ENCODE data around the gene CD207. TPM values are rescaled to one million over a fixed set of nuclear protein-coding genes. Genes with fewer than 3 reads are reported as not detected.

Gene CD207
- polyA plus RNA-seq, 1 donor from 2014 or later: not detected

DNA sequence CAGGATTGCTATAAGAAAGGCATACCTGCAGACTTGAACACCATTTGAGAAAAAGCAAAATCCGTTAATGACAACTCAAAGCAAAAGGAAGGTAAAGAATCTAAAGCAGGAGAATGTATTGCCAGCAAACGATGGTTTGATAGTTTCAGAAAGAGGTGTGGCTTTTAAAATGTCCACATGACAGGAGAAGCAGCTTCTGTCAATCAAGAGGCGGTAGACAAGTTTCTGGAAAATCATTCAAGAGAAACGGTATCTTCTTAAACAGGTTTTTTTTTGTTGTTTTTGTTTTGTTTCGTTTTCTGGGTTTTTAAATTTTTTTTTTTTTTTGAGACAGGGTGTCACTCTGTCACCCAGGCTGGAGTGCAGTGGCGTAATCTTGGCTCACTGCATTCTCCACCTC lies 29.0 kb downstream of the CD207 start:
- Histone ChIP-seq H3K9ac (ENCODE audit: low read length) (no peak overlapping the region), H3K27ac (ENCODE audit: low read length) (no peak overlapping the region), H3K9me3 (ENCODE audit: low read length) (no peaks in the 10 kb centered on the region), H4K20me1 (ENCODE audit: insufficient read depth) (no peaks in the 10 kb centered on the region), H3K9me2 (ENCODE audit: insufficient read depth, low read length) (no peaks in the 10 kb centered on the region), H3K27me3 (ENCODE audit: insufficient read depth, low read depth, low read length) (no peaks in the 10 kb centered on the region), H2AFZ (ENCODE audit: low read depth, low read length) (no peak overlapping the region), H3K79me2 (replicated peaks; ENCODE audit: insufficient read depth, low read length) (no peaks in the 10 kb centered on the region), H3K36me3 (ENCODE audit: insufficient read depth, low read length) (no peaks in the 10 kb centered on the region), H3K4me2 (ENCODE audit: low read length) (no peak overlapping the region), H3F3A (ENCODE audit: insufficient read depth, low read length, poor library complexity, severe bottlenecking) (no peaks in the 10 kb centered on the region), H3K4me3 (ENCODE audit: low read length) (no peak overlapping the region)
- TF ChIP-seq, protein P1, sequence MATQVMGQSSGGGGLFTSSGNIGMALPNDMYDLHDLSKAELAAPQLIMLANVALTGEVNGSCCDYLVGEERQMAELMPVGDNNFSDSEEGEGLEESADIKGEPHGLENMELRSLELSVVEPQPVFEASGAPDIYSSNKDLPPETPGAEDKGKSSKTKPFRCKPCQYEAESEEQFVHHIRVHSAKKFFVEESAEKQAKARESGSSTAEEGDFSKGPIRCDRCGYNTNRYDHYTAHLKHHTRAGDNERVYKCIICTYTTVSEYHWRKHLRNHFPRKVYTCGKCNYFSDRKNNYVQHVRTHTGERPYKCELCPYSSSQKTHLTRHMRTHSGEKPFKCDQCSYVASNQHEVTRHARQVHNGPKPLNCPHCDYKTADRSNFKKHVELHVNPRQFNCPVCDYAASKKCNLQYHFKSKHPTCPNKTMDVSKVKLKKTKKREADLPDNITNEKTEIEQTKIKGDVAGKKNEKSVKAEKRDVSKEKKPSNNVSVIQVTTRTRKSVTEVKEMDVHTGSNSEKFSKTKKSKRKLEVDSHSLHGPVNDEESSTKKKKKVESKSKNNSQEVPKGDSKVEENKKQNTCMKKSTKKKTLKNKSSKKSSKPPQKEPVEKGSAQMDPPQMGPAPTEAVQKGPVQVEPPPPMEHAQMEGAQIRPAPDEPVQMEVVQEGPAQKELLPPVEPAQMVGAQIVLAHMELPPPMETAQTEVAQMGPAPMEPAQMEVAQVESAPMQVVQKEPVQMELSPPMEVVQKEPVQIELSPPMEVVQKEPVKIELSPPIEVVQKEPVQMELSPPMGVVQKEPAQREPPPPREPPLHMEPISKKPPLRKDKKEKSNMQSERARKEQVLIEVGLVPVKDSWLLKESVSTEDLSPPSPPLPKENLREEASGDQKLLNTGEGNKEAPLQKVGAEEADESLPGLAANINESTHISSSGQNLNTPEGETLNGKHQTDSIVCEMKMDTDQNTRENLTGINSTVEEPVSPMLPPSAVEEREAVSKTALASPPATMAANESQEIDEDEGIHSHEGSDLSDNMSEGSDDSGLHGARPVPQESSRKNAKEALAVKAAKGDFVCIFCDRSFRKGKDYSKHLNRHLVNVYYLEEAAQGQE (IDR thresholded peaks at IDR 0.05; ENCODE audit: borderline replicate concordance): no peak
- no peak for TF ChIP-seq EZH2 (IDR thresholded peaks at IDR 0.05; ENCODE audit: borderline replicate concordance, insufficient read depth, low read length, poor library complexity, severe bottlenecking)
- no peak for TF ChIP-seq TAF1 (IDR thresholded peaks at IDR 0.05; ENCODE audit: low read depth)
- no peak for TF ChIP-seq MXI1 (conservative IDR thresholded peaks at IDR 0.05; ENCODE audit: poor library complexity, severe bottlenecking)
- TF ChIP-seq RAD21 (conservative IDR thresholded peaks at IDR 0.05): no peak
- TF ChIP-seq, protein P2, sequence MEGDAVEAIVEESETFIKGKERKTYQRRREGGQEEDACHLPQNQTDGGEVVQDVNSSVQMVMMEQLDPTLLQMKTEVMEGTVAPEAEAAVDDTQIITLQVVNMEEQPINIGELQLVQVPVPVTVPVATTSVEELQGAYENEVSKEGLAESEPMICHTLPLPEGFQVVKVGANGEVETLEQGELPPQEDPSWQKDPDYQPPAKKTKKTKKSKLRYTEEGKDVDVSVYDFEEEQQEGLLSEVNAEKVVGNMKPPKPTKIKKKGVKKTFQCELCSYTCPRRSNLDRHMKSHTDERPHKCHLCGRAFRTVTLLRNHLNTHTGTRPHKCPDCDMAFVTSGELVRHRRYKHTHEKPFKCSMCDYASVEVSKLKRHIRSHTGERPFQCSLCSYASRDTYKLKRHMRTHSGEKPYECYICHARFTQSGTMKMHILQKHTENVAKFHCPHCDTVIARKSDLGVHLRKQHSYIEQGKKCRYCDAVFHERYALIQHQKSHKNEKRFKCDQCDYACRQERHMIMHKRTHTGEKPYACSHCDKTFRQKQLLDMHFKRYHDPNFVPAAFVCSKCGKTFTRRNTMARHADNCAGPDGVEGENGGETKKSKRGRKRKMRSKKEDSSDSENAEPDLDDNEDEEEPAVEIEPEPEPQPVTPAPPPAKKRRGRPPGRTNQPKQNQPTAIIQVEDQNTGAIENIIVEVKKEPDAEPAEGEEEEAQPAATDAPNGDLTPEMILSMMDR (IDR thresholded peaks at IDR 0.05; ENCODE audit: poor library complexity, severe bottlenecking): no peak
- TF ChIP-seq POLR2AphosphoS5 (IDR thresholded peaks at IDR 0.05): no peak
- no peak for TF ChIP-seq EP300 (conservative IDR thresholded peaks at IDR 0.05; ENCODE audit: poor library complexity, severe bottlenecking)
- TF ChIP-seq SMC3 (conservative IDR thresholded peaks at IDR 0.05; ENCODE audit: poor library complexity): no peak

- Histone ChIP-seq H3K79me2 (replicated peaks; ENCODE audit: insufficient read depth, low read length) (no peaks in the 10 kb centered on the region), H3K4me3 (ENCODE audit: low read length) (no peak overlapping the region), H3K9ac (ENCODE audit: low read length) (no peak overlapping the region), H3F3A (ENCODE audit: insufficient read depth, low read length, poor library complexity, severe bottlenecking) (no peaks in the 10 kb centered on the region), H3K4me2 (ENCODE audit: low read length) (no peak overlapping the region), H3K27ac (ENCODE audit: low read length) (no peak overlapping the region), H3K9me2 (ENCODE audit: insufficient read depth, low read length) (no peaks in the 10 kb centered on the region), H2AFZ (ENCODE audit: low read depth, low read length) (no peak overlapping the region), H3K27me3 (ENCODE audit: insufficient read depth, low read depth, low read length) (no peaks in the 10 kb centered on the region), H3K9me3 (ENCODE audit: low read length) (no peaks in the 10 kb centered on the region), H4K20me1 (ENCODE audit: insufficient read depth) (no peaks in the 10 kb centered on the region), H3K36me3 (ENCODE audit: insufficient read depth, low read length) (no peaks in the 10 kb centered on the region)
- TF ChIP-seq POLR2AphosphoS5 (IDR thresholded peaks at IDR 0.05): no peak
- no peak for TF ChIP-seq RAD21 (conservative IDR thresholded peaks at IDR 0.05)
- TF ChIP-seq MXI1 (conservative IDR thresholded peaks at IDR 0.05; ENCODE audit: poor library complexity, severe bottlenecking): no peak
- TF ChIP-seq, protein P2 (IDR thresholded peaks at IDR 0.05; ENCODE audit: poor library complexity, severe bottlenecking): no peak
- no peak for TF ChIP-seq EP300 (conservative IDR thresholded peaks at IDR 0.05; ENCODE audit: poor library complexity, severe bottlenecking)
- no peak for TF ChIP-seq SMC3 (conservative IDR thresholded peaks at IDR 0.05; ENCODE audit: poor library complexity)
- no peak for TF ChIP-seq TAF1 (IDR thresholded peaks at IDR 0.05; ENCODE audit: low read depth)
- TF ChIP-seq, protein P1 (IDR thresholded peaks at IDR 0.05; ENCODE audit: borderline replicate concordance): no peak
- TF ChIP-seq EZH2 (IDR thresholded peaks at IDR 0.05; ENCODE audit: borderline replicate concordance, insufficient read depth, low read length, poor library complexity, severe bottlenecking): no peak
These were observed 29.6 kb downstream of the CD207 start for GRCh38 chr2:70806013-70806412.

Data from neural cell (in vitro differentiated cells).